Activated CD4-positive, CD25-positive, alpha-beta regulatory T cell treated with anti-CD3 and anti-CD28 coated beads, Interleukin-2, amount 50 U/mL, for 24 hours (primary cell): Measurements from ENCODE around the gene TIFAB.

ENCODE experiments used
- ATAC-seq, 2 donors: fragments of 150-1000 bp; cut with Tn5 transposase; one replicate each; pipeline ENCODE4 v1.10.0; 2021; ENCODE audit warnings: mild to moderate bottlenecking in 1 of 2, moderate library complexity in 1 of 2

Gene TIFAB

GRCh38 chr5:135457424-135458071, 5.4 kb upstream of the TIFAB start:
- peak; percentile 43 to 57 for ATAC-seq

GRCh38 chr5:135456238-135457099, 4.3 kb upstream of the TIFAB start:
- peak; percentile 17 to 33 for ATAC-seq

- no peak for ATAC-seq
Measured at GRCh38 chr5:135455876-135456237, 3.7 kb upstream of the TIFAB start.

GRCh38 chr5:135454946-135455345, 2.8 kb upstream of the TIFAB start:
- ATAC-seq = no peak

GRCh38 chr5:135453613-135454012, 1.5 kb upstream of the TIFAB start:
- no peak for ATAC-seq

- no peak for ATAC-seq
Measured at GRCh38 chr5:135451581-135452320, 400 bp downstream of the TIFAB start.

GRCh38 chr5:135450952-135451351, 1.2 kb downstream of the TIFAB start:
- ATAC-seq = no peak

- ATAC-seq = no peak
Measured at GRCh38 chr5:135450336-135450735, 1.8 kb downstream of the TIFAB start.

GRCh38 chr5:135449644-135450043, 2.5 kb downstream of the TIFAB start:
- ATAC-seq = no peak

- ATAC-seq = no peak
Measured at GRCh38 chr5:135448791-135449507, 3.2 kb downstream of the TIFAB start.

GRCh38 chr5:135448071-135448739, 3.9 kb downstream of the TIFAB start:
- ATAC-seq = no peak

GRCh38 chr5:135447298-135447929, 4.7 kb downstream of the TIFAB start, which contains the start of gene DCANP1:
Gene DCANP1 (minus strand): TSS chr5:135447348. CDS start chr5:135447108, 240 bp downstream.
- no peak for ATAC-seq

- no peak for ATAC-seq
Measured at GRCh38 chr5:135446615-135447014, 5.5 kb downstream of the TIFAB start.

- ATAC-seq = no peak
Measured at GRCh38 chr5:135446206-135446605, 5.9 kb downstream of the TIFAB start.

- ATAC-seq = no peak
Measured at GRCh38 chr5:135445306-135445985, 6.7 kb downstream of the TIFAB start.

GRCh38 chr5:135444881-135445280, 7.3 kb downstream of the TIFAB start:
- no peak for ATAC-seq

- ATAC-seq = no peak
Measured at GRCh38 chr5:135444360-135444759, 7.8 kb downstream of the TIFAB start.

- no peak for ATAC-seq
Measured at GRCh38 chr5:135443161-135443960, 8.8 kb downstream of the TIFAB start.

GRCh38 chr5:135442431-135443160, 9.6 kb downstream of the TIFAB start:
- ATAC-seq = no peak
